OCI-LY7 (cell line): Measurements from ENCODE around the gene NUB1. TPM values are rescaled to one million over a fixed set of nuclear protein-coding genes. Genes with fewer than 3 reads are reported as not detected.

ENCODE experiments used
- Bru-seq: library from RNA; stranded (reverse); fragments of 400-500 nt; gene quantifications from one replicate; lab custom pipeline; 2021; lab: Mats Ljungman, UMichigan
- BruChase-seq, 2 experiments: library from RNA; stranded (reverse); fragments of 400-500 nt; gene quantifications; one replicate each; lab custom pipeline; 2021; lab: Mats Ljungman, UMichigan
- BruUV-seq: library from RNA; stranded (reverse); fragments of 400-500 nt; replicated peaks from 2 replicates; lab custom pipeline; 2021; lab: Mats Ljungman, UMichigan
- CTCF ChIA-PET: fragments of 300-600 bp; sonication (Branson Sonifier 250); formaldehyde crosslinking; loops from one replicate; lab custom pipeline; 2022; ENCODE audit warnings: antibody characterized with exemption; ENCODE audit not compliant: unreplicated experiment; lab: Charles Lee
- POLR2A ChIA-PET: fragments of 300-600 bp; sonication (Branson Sonifier 250); formaldehyde crosslinking; loops from one replicate; lab custom pipeline; 2022; ENCODE audit warnings: antibody characterized with exemption; lab: Charles Lee
- DNase-seq: peaks from one replicate; pipeline ENCODE4 v3.0.0-alpha.2; 2015; ENCODE audit warnings: low spot score
- H2AFZ ChIP-seq: fragments of 200-600 bp; sonication (generic), shearing (Covaris generic); 2 replicates; pipeline ENCODE4 v1.6.1; 2014; ENCODE audit warnings: mild to moderate bottlenecking, antibody characterized with exemption, low read length, moderate library complexity
- H3K27ac ChIP-seq: fragments of 200-600 bp; sonication (generic); 2 replicates; pipeline ENCODE4 v1.5.1; 2014; ENCODE audit warnings: mixed run types, low read depth, mild to moderate bottlenecking, moderate library complexity, low read length, inconsistent platforms; ENCODE audit not compliant: poor library complexity, severe bottlenecking
- H3K36me3 ChIP-seq: fragments of 200-600 bp; sonication (generic); 2 replicates; pipeline ENCODE4 v1.6.1; 2014; ENCODE audit warnings: mild to moderate bottlenecking, antibody characterized with exemption, low read length, moderate library complexity, mixed read lengths; ENCODE audit not compliant: insufficient read depth
- H3K4me1 ChIP-seq: fragments of 200-600 bp; sonication (generic); 2 replicates; pipeline ENCODE4 v1.5.1; 2014; ENCODE audit warnings: mild to moderate bottlenecking, low read length; ENCODE audit not compliant: insufficient read depth, poor library complexity, severe bottlenecking
- H3K4me2 ChIP-seq: fragments of 200-600 bp; sonication (generic); 2 replicates; pipeline ENCODE4 v1.6.1; 2014; ENCODE audit warnings: mild to moderate bottlenecking, low read length
- H3K4me3 ChIP-seq: fragments of 200-600 bp; sonication (generic); 2 replicates; pipeline ENCODE4 v1.5.1; 2014; ENCODE audit warnings: mild to moderate bottlenecking, low read depth, low read length; ENCODE audit not compliant: poor library complexity, severe bottlenecking
- H3K79me2 ChIP-seq: fragments of 200-600 bp; sonication (generic); 2 replicates; pipeline ENCODE4 v1.6.1; 2016; ENCODE audit warnings: low read depth, mild to moderate bottlenecking, low read length, moderate library complexity, mixed read lengths; ENCODE audit not compliant: insufficient read depth
- H3K9me2 ChIP-seq: fragments of 200-600 bp; sonication (generic); 2 replicates; pipeline ENCODE4 v1.6.1; 2016; ENCODE audit warnings: mild to moderate bottlenecking, low read length, mixed read lengths; ENCODE audit not compliant: insufficient read depth
- H3K9me3 ChIP-seq: fragments of 200-600 bp; sonication (generic); 2 replicates; pipeline ENCODE4 v1.6.1; 2014; ENCODE audit warnings: mild to moderate bottlenecking, mixed run types, low read length, mixed read lengths
- H4K20me1 ChIP-seq: fragments of 200-600 bp; sonication (generic); 2 replicates; pipeline ENCODE4 v1.6.1; 2014; ENCODE audit warnings: mild to moderate bottlenecking, antibody characterized with exemption, low read length, moderate library complexity, mixed read lengths; ENCODE audit not compliant: insufficient read depth
- CTCF ChIP-seq: fragments of 200-600 bp; sonication (generic); conservative IDR thresholded peaks from 2 replicates; pipeline ENCODE4 v1.5.1; 2014; ENCODE audit warnings: mild to moderate bottlenecking, antibody characterized with exemption, low read length, moderate library complexity, mixed read lengths
- EZH2phosphoT487 ChIP-seq: fragments of 200-600 bp; sonication (generic); IDR thresholded peaks from 2 replicates; pipeline ENCODE4 v1.6.1; 2018; ENCODE audit warnings: low read depth, borderline replicate concordance, mild to moderate bottlenecking, mixed run types, antibody characterized with exemption, low read length, moderate library complexity, mixed read lengths
- intact Hi-C: fragments of 100-400 bp; cut with micrococcal nuclease; formaldehyde crosslinking; loops from one replicate; pipeline ENCODE4 v1.10.0; 2022; ENCODE audit not compliant: unreplicated experiment
- long read RNA-seq: library from polyadenylated mRNA; stranded (forward); transcript quantifications from one replicate; pipeline ENCODE4 v2.0.0, GENCODE V29; 2022
- total RNA-seq, 2 experiments: library from RNA; depleted of rRNA in 1 of 2; stranded (reverse); fragments of >200 nt in 1 of 2; shearing (Covaris generic) in 1 of 2; gene quantifications; 2 replicates each; pipeline ENCODE4 v1.2.3, GENCODE V29; 2014 to 2022

The NUB1 gene
- total RNA-seq (2014; rRNA removed; shearing (Covaris generic)) (44.1 and 44.2 TPM in 2 replicates), total RNA-seq (2022) (50.7 and 57.0 TPM in 2 replicates), Bru-seq, nascent RNA (percentile 66 among the genes with signal in this experiment), BruChase-seq, experiment 1, labeled RNA remaining after a 6-hour chase (percentile 70 among the genes with signal in this experiment), BruChase-seq, experiment 2, labeled RNA remaining after a 2-hour chase (percentile 71 among the genes with signal in this experiment)
- long read RNA-seq, transcript NUB1-203 (9 exons, 1,703 nt): minor isoform, 17 of 80 reads
- long read RNA-seq, transcript NUB1-201 (15 exons, 3,180 nt): major isoform, 21 of 80 reads
- long read RNA-seq, partial matches to known transcripts: 12 of 80 reads
- long read RNA-seq, other reads (novel, unspliced or antisense): 26 of 80 reads

GRCh38 chr7:151341357-151342101 is at the start of gene NUB1:
NUB1 (plus strand) TSS chr7:151341812; CDS start chr7:151345350, 3,538 bp downstream.
- H3K4me3 ChIP-seq: peak within 1 kb of the TSS; percentile 84
- CTCF ChIA-PET: interaction anchor here (1.0 kb wide), 1 partner anchor 16 kb away, joined by 3 read pairs; no protein-coding TSS in a partner anchor

DNA sequence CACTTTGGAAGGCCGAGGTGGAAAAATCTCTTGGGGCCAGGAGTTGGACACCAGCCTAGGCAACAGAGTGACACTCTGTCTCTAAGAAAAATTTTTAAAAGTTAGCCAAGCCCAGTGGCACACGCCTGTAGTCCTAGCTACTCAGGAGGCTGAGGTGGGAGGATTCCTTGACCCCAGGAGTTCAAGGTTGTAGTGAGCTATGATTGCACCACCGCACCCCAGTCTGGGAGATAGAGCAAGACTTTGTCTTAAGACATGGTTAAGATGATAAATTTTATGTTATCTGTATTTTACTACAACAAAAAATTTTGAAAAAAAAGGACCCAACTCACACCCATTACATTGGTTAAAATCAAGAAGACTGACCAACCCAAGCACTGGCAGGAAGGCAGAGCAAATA is 48.8 kb upstream of the NUB1 start:
- Histone ChIP-seq H3K9me2 (no peaks in the 10 kb centered on the region), H3K36me3 (no peaks in the 10 kb centered on the region), H3K4me1 (no peaks in the 10 kb centered on the region), H2AFZ (no peak overlapping the region), H3K27ac (no peak overlapping the region), H3K79me2 (no peaks in the 10 kb centered on the region), H3K9me3 (peaks cover 11% of the 10 kb centered on the region), H3K4me2 (no peak overlapping the region), H4K20me1 (no peaks in the 10 kb centered on the region), H3K4me3 (no peak overlapping the region)
- ChIA-PET CTCF (no interaction called here), POLR2A (no interaction called here)
- BruUV-seq: no TSS peak
- intact Hi-C loops: no loop called here
- DNase-seq: no peak
- TF ChIP-seq EZH2phosphoT487 (no peak), CTCF (no peak)

More at GRCh38 chr7:151341357-151342101, at the start of gene NUB1:
- H3K27ac ChIP-seq: peak within 1 kb of the TSS; percentile 60
- peak; percentile 91 for DNase-seq
- peaks cover 5% of the 10 kb centered on the region; the same call in 1 of the 2 replicates for H3K9me3 ChIP-seq
- TF ChIP-seq EZH2phosphoT487 (no peak), CTCF (no peak)
- peaks cover 27% of the 10 kb centered on the region for H3K4me1 ChIP-seq
- BruUV-seq: no TSS peak
- POLR2A ChIA-PET: interaction anchor here (0.6 to 1.4 kb wide), 5 partner anchors 9 to 288 kb away, joined by 3 to 5 read pairs (median 3); no protein-coding TSS in a partner anchor
- H2AFZ ChIP-seq: peak within 1 kb of the TSS; percentile 56
- peak within 1 kb of the TSS; percentile 85 for H3K4me2 ChIP-seq
- H3K9me2 ChIP-seq: no peaks in the 10 kb centered on the region
- intact Hi-C loops: loop anchor here (1.0 to 10.0 kb wide), 2 partner anchors 9 to 1093 kb away; partner anchors contain the start of gene KMT2C
- peaks cover 20% of the 10 kb centered on the region for H3K79me2 ChIP-seq
- no peaks in the 10 kb centered on the region for H4K20me1 ChIP-seq
- peaks cover 29% of the 10 kb centered on the region for H3K36me3 ChIP-seq
